SK-N-SH (cell line): ENCODE data around the gene RADIL. TPM values are rescaled to one million over a fixed set of nuclear protein-coding genes. Genes with fewer than 3 reads are reported as not detected.

Experiments
- CTCF ChIA-PET: fragments of 300-600, 350-600 bp; formaldehyde crosslinking; extraction: SDS; loops from one replicate; lab custom pipeline; 2021; lab: Yijun Ruan, JAX
- POLR2A ChIA-PET: fragments of 350-600 bp; sonication (Branson Sonifier 250); formaldehyde crosslinking; extraction: SDS; loops from one replicate; lab custom pipeline; 2020; ENCODE audit warnings: antibody characterized with exemption, inconsistent platforms; lab: Yijun Ruan, JAX
- DNase-seq: peaks from one replicate; pipeline ENCODE4 v3.0.0; 2012
- H2AFZ ChIP-seq: fragments of 200-600 bp; sonication (generic); 2 replicates; pipeline ENCODE4 v1.8.1; 2016; ENCODE audit warnings: antibody characterized with exemption, mild to moderate bottlenecking, low read depth
- H3F3A ChIP-seq: fragments of 200-600 bp; sonication (generic); replicated peaks from 2 replicates; pipeline ENCODE3; 2016; ENCODE audit warnings: antibody characterized with exemption, mild to moderate bottlenecking; ENCODE audit not compliant: insufficient read depth
- H3K27ac ChIP-seq, 2 experiments: fragments of 200-500 bp in 1 of 2; fragments of 200-600 bp in 1 of 2; sonication (Bioruptor generic) in 1 of 2; sonication (generic), shearing (Covaris generic) in 1 of 2; 2 replicates each; pipeline versions ENCODE4 v1.5.1 to v1.6.1; 2014 to 2016; ENCODE audit warnings: low read depth in 2 of 2, inconsistent platforms in 1 of 2, low read length in 1 of 2, mild to moderate bottlenecking in 1 of 2, mixed read lengths in 1 of 2
- H3K27me3 ChIP-seq: fragments of 200-600 bp; sonication (generic), shearing (Covaris generic); 2 replicates; pipeline ENCODE4 v1.6.1; 2016; ENCODE audit warnings: mixed run types; ENCODE audit not compliant: insufficient read depth
- H3K36me3 ChIP-seq, 2 experiments: fragments of 200-500 bp in 1 of 2; fragments of 200-600 bp in 1 of 2; sonication (Bioruptor generic) in 1 of 2; sonication (generic) in 1 of 2; replicated peaks in 1 of 2; 2 replicates each; pipeline versions ENCODE3 to v1.5.1; 2014 to 2016; ENCODE audit warnings: low read length in 1 of 2, mild to moderate bottlenecking in 1 of 2; ENCODE audit not compliant: insufficient read depth in 2 of 2, control insufficient read depth in 1 of 2
- H3K4me1 ChIP-seq, 2 experiments: fragments of 200-500 bp in 1 of 2; fragments of 200-600 bp in 1 of 2; sonication (Bioruptor generic) in 1 of 2; sonication (generic), shearing (Covaris generic) in 1 of 2; 2 replicates each; pipeline versions ENCODE4 v1.5.1 to v1.6.1; 2014 to 2016; ENCODE audit warnings: low read depth in 1 of 2, low read length in 1 of 2, mixed run types in 1 of 2; ENCODE audit not compliant: insufficient read depth in 2 of 2, control insufficient read depth in 1 of 2
- H3K4me2 ChIP-seq: fragments of 200-600 bp; sonication (generic), shearing (Covaris generic); 2 replicates; pipeline ENCODE4 v1.6.1; 2017; ENCODE audit warnings: mixed run types
- H3K4me3 ChIP-seq, 2 experiments: fragments of 200-500 bp in 1 of 2; fragments of 200-600 bp in 1 of 2; sonication (Bioruptor generic) in 1 of 2; sonication (generic), shearing (Covaris generic) in 1 of 2; 2 replicates each; pipeline versions ENCODE4 v1.5.1 to v1.8.1; 2014 to 2016; ENCODE audit warnings: low read depth in 2 of 2, inconsistent platforms in 1 of 2, low read length in 1 of 2, mild to moderate bottlenecking in 1 of 2, mixed read lengths in 1 of 2, moderate library complexity in 1 of 2
- H3K79me2 ChIP-seq: fragments of 200-600 bp; sonication (generic); 2 replicates; pipeline ENCODE4 v1.8.1; 2017; ENCODE audit warnings: mild to moderate bottlenecking; ENCODE audit not compliant: insufficient read depth
- H3K9ac ChIP-seq: fragments of 200-600 bp; sonication (generic); 2 replicates; pipeline ENCODE4 v1.6.1; 2017; ENCODE audit warnings: mixed run types
- H3K9me2 ChIP-seq: fragments of 200-600 bp; sonication (generic); 2 replicates; pipeline ENCODE4 v1.6.1; 2017; ENCODE audit warnings: mixed run types
- H3K9me3 ChIP-seq: fragments of 200-600 bp; sonication (generic); 2 replicates; pipeline ENCODE4 v1.6.1; 2017; ENCODE audit warnings: mixed run types, mild to moderate bottlenecking, moderate library complexity
- H4K20me1 ChIP-seq: fragments of 200-600 bp; sonication (generic); 2 replicates; pipeline ENCODE4 v1.6.1; 2017; ENCODE audit warnings: mild to moderate bottlenecking, mixed run types; ENCODE audit not compliant: insufficient read depth
- CHD2 ChIP-seq: fragments of 150-350 bp; IDR thresholded peaks from 2 replicates; pipeline ENCODE4 v1.6.1; 2018; ENCODE audit warnings: low read length; ENCODE audit not compliant: partially characterized antibody
- ELF1 ChIP-seq: IDR thresholded peaks from 2 replicates; pipeline ENCODE4 v1.4.0; 2012
- EP300 ChIP-seq, 2 experiments: IDR thresholded peaks; 2 replicates each; pipeline versions ENCODE4 v1.4.0 to v1.6.1; 2012; ENCODE audit warnings: borderline replicate concordance in 1 of 2, low read depth in 1 of 2, low read length in 1 of 2
- EZH2phosphoT487 ChIP-seq: fragments of 200-600 bp; sonication (generic); IDR thresholded peaks from 2 replicates; pipeline ENCODE4 v1.6.1; 2017; ENCODE audit warnings: low read depth, mixed run types, mild to moderate bottlenecking, antibody characterized with exemption, moderate library complexity, borderline replicate concordance
- FOSL2 ChIP-seq: IDR thresholded peaks from 2 replicates; pipeline ENCODE4 v1.4.0; 2012; ENCODE audit warnings: low read depth, mild to moderate bottlenecking, moderate library complexity, borderline replicate concordance
- FOXJ3 ChIP-seq: sonication (generic); formaldehyde crosslinking; IDR thresholded peaks from 2 replicates; pipeline ENCODE4 v1.5.1; 2020; ENCODE audit warnings: mild to moderate bottlenecking, missing genetic modification reagents
- FOXM1 ChIP-seq: IDR thresholded peaks from 2 replicates; pipeline ENCODE4 v1.4.0; 2012; ENCODE audit warnings: low read depth, mild to moderate bottlenecking
- MEF2A ChIP-seq: IDR thresholded peaks from 2 replicates; pipeline ENCODE4 v1.4.0; 2012; ENCODE audit warnings: low read depth, borderline replicate concordance
- NFIC ChIP-seq: IDR thresholded peaks from 2 replicates; pipeline ENCODE4 v1.4.0; 2012; ENCODE audit warnings: borderline replicate concordance
- NRF1 ChIP-seq: IDR thresholded peaks from 2 replicates; pipeline ENCODE4 v1.6.1; 2012; ENCODE audit warnings: low read depth, mild to moderate bottlenecking, low read length
- POLR2AphosphoS5 ChIP-seq: IDR thresholded peaks from 2 replicates; pipeline ENCODE4 v1.6.1; 2012; ENCODE audit warnings: low read depth, low read length
- RXRA ChIP-seq: IDR thresholded peaks from 2 replicates; pipeline ENCODE4 v1.4.0; 2012; ENCODE audit warnings: low read depth, mild to moderate bottlenecking, borderline replicate concordance
- TAF1 ChIP-seq: IDR thresholded peaks from 2 replicates; pipeline ENCODE4 v1.6.1; 2012; ENCODE audit warnings: low read depth, mild to moderate bottlenecking, low read length, moderate library complexity, borderline replicate concordance
- TEAD4 ChIP-seq: IDR thresholded peaks from 2 replicates; pipeline ENCODE4 v1.4.0; 2012; ENCODE audit warnings: mild to moderate bottlenecking, borderline replicate concordance; ENCODE audit not compliant: insufficient read depth
- WGBS: methylation state at CpG from one replicate; pipeline ENCODE4 v1.1.6; 2017; ENCODE audit warnings: low lambda C conversion rate; 5-methylcytosine and 5-hydroxymethylcytosine counted together
- polyA plus RNA-seq, 3 experiments: library from polyadenylated mRNA; depleted of rRNA; stranded (reverse); fragments of >200 nt; gene quantifications; 2 replicates each; pipeline ENCODE4 v1.2.3, GENCODE V29; 2012
- TF ChIP-seq, protein P1 (sequence below): IDR thresholded peaks from 2 replicates; pipeline ENCODE4 v1.4.0; 2012; ENCODE audit warnings: low read depth, borderline replicate concordance
- TF ChIP-seq, protein P2 (sequence below): fragments of 150-350 bp; IDR thresholded peaks from 2 replicates; pipeline ENCODE4 v1.6.1; 2017; ENCODE audit warnings: antibody characterized with exemption, low read length, low read depth, borderline replicate concordance
- TF ChIP-seq, protein P3 (sequence below): fragments of 150-350 bp; IDR thresholded peaks from 2 replicates; pipeline ENCODE4 v1.6.1; 2016; ENCODE audit warnings: mild to moderate bottlenecking, low read depth, low read length
- TF ChIP-seq, protein P4 (sequence below): IDR thresholded peaks from 2 replicates; pipeline ENCODE4 v1.6.1; 2012; ENCODE audit warnings: mild to moderate bottlenecking, low read depth, low read length, moderate library complexity
- TF ChIP-seq, protein P5 (sequence below): IDR thresholded peaks from 2 replicates; pipeline ENCODE4; 2012

The RADIL gene
- polyA plus RNA-seq, 1 of the 3 experiments (the other 2 are of a cell fraction): 4.3 TPM

DNA sequence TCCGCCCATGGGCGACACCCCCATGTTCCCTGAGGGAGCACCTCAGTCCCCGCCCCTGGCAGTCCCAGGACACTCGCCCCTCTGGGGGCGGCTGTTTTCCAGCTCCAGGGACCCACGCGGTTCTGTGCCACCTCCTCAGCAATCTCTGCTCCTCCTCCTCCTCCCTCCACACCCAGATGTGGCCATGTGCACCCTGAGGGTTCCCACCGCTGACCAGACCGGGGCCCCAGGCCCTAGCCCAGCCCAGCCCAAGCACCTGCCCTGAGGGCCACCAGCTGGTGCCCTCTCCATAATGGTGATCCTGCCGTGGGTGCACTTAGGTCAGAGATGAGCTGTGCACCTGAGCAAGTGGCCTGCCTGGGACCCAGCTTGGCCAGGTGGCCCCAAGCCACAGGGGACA, 83.0 kb downstream of the RADIL start:
- Histone ChIP-seq H2AFZ (no peak overlapping the region), H3K9me3 (no peaks in the 10 kb centered on the region), H3K4me3 (no peak overlapping the region), H3K4me1 (peaks cover 0 to 9% of the 10 kb centered on the region in 2 experiments; a peak in 1 of 4 replicates), H3F3A (no peaks in the 10 kb centered on the region), H4K20me1 (no peaks in the 10 kb centered on the region), H3K9ac (no peak overlapping the region), H3K36me3 (no peaks in the 10 kb centered on the region), H3K9me2 (no peaks in the 10 kb centered on the region), H3K27ac (no peak overlapping the region), H3K4me2 (no peak overlapping the region), H3K79me2 (no peaks in the 10 kb centered on the region), H3K27me3 (no peaks in the 10 kb centered on the region)
- CTCF ChIA-PET: interaction anchor here (0.6 to 6.1 kb wide), 8 partner anchors 15 to 285 kb away, joined by 3 to 98 read pairs (median 16); partner anchors contain the start of gene RADIL
- 82% methylated on average over 8 of the region's 10 CpGs for WGBS
- TF ChIP-seq, protein P1, sequence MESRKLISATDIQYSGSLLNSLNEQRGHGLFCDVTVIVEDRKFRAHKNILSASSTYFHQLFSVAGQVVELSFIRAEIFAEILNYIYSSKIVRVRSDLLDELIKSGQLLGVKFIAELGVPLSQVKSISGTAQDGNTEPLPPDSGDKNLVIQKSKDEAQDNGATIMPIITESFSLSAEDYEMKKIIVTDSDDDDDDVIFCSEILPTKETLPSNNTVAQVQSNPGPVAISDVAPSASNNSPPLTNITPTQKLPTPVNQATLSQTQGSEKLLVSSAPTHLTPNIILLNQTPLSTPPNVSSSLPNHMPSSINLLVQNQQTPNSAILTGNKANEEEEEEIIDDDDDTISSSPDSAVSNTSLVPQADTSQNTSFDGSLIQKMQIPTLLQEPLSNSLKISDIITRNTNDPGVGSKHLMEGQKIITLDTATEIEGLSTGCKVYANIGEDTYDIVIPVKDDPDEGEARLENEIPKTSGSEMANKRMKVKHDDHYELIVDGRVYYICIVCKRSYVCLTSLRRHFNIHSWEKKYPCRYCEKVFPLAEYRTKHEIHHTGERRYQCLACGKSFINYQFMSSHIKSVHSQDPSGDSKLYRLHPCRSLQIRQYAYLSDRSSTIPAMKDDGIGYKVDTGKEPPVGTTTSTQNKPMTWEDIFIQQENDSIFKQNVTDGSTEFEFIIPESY: no peak
- TF ChIP-seq, protein P2, sequence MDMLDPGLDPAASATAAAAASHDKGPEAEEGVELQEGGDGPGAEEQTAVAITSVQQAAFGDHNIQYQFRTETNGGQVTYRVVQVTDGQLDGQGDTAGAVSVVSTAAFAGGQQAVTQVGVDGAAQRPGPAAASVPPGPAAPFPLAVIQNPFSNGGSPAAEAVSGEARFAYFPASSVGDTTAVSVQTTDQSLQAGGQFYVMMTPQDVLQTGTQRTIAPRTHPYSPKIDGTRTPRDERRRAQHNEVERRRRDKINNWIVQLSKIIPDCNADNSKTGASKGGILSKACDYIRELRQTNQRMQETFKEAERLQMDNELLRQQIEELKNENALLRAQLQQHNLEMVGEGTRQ: no peak
- no peak for TF ChIP-seq RXRA
- no peak for TF ChIP-seq EZH2phosphoT487
- TF ChIP-seq TAF1: no peak
- TF ChIP-seq MEF2A: no peak
- no peak for TF ChIP-seq POLR2AphosphoS5
- no peak for TF ChIP-seq NFIC
- TF ChIP-seq ELF1: no peak
- no peak for TF ChIP-seq NRF1
- TF ChIP-seq, protein P3, sequence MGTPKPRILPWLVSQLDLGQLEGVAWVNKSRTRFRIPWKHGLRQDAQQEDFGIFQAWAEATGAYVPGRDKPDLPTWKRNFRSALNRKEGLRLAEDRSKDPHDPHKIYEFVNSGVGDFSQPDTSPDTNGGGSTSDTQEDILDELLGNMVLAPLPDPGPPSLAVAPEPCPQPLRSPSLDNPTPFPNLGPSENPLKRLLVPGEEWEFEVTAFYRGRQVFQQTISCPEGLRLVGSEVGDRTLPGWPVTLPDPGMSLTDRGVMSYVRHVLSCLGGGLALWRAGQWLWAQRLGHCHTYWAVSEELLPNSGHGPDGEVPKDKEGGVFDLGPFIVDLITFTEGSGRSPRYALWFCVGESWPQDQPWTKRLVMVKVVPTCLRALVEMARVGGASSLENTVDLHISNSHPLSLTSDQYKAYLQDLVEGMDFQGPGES: no peak
- TF ChIP-seq EP300 (IDR thresholded peaks at IDR 0.05; ENCODE audit: borderline replicate concordance in 1 of 2, low read depth in 1 of 2, low read length in 1 of 2): no peak
- TF ChIP-seq FOXM1: no peak
- no peak for TF ChIP-seq CHD2
- TF ChIP-seq, protein P4, sequence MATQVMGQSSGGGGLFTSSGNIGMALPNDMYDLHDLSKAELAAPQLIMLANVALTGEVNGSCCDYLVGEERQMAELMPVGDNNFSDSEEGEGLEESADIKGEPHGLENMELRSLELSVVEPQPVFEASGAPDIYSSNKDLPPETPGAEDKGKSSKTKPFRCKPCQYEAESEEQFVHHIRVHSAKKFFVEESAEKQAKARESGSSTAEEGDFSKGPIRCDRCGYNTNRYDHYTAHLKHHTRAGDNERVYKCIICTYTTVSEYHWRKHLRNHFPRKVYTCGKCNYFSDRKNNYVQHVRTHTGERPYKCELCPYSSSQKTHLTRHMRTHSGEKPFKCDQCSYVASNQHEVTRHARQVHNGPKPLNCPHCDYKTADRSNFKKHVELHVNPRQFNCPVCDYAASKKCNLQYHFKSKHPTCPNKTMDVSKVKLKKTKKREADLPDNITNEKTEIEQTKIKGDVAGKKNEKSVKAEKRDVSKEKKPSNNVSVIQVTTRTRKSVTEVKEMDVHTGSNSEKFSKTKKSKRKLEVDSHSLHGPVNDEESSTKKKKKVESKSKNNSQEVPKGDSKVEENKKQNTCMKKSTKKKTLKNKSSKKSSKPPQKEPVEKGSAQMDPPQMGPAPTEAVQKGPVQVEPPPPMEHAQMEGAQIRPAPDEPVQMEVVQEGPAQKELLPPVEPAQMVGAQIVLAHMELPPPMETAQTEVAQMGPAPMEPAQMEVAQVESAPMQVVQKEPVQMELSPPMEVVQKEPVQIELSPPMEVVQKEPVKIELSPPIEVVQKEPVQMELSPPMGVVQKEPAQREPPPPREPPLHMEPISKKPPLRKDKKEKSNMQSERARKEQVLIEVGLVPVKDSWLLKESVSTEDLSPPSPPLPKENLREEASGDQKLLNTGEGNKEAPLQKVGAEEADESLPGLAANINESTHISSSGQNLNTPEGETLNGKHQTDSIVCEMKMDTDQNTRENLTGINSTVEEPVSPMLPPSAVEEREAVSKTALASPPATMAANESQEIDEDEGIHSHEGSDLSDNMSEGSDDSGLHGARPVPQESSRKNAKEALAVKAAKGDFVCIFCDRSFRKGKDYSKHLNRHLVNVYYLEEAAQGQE: no peak
- TF ChIP-seq, protein P5, sequence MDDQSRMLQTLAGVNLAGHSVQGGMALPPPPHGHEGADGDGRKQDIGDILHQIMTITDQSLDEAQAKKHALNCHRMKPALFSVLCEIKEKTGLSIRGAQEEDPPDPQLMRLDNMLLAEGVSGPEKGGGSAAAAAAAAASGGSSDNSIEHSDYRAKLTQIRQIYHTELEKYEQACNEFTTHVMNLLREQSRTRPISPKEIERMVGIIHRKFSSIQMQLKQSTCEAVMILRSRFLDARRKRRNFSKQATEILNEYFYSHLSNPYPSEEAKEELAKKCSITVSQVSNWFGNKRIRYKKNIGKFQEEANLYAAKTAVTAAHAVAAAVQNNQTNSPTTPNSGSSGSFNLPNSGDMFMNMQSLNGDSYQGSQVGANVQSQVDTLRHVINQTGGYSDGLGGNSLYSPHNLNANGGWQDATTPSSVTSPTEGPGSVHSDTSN: no peak
- TF ChIP-seq TEAD4: no peak
- TF ChIP-seq FOSL2: no peak
- TF ChIP-seq FOXJ3: no peak
- DNase-seq: no peak
- POLR2A ChIA-PET: no interaction called here
